Neural progenitor cell (in vitro differentiated cells): ENCODE measurements around the gene ABCG5. TPM values are rescaled to one million over a fixed set of nuclear protein-coding genes. Genes with fewer than 3 reads are reported as not detected.

Source experiments
- DNase-seq: peaks from one replicate; pipeline ENCODE4 v3.0.0-alpha.2; 2016; ENCODE audit warnings: low spot score
- H2AFZ ChIP-seq: fragments of 200-600 bp; sonication (generic); replicated peaks from 2 replicates; pipeline ENCODE4 v1.6.1; 2016; ENCODE audit warnings: antibody characterized with exemption
- H3F3A ChIP-seq: fragments of 200-600 bp; sonication (generic); 2 replicates; pipeline ENCODE4 v1.6.1; 2016; ENCODE audit warnings: antibody characterized with exemption, low read depth
- H3K27ac ChIP-seq: fragments of 200-600 bp; sonication (generic); 2 replicates; pipeline ENCODE4 v1.5.1; 2016; ENCODE audit warnings: mild to moderate bottlenecking
- H3K27me3 ChIP-seq: fragments of 200-600 bp; sonication (generic); 2 replicates; pipeline ENCODE4 v1.6.1; 2016; ENCODE audit warnings: mild to moderate bottlenecking, moderate library complexity
- H3K36me3 ChIP-seq: fragments of 200-600 bp; sonication (generic); 2 replicates; pipeline ENCODE4 v1.5.1; 2016
- H3K4me1 ChIP-seq: fragments of 200-600 bp; sonication (generic); 2 replicates; pipeline ENCODE4 v1.6.1; 2016; ENCODE audit warnings: mixed run types
- H3K4me2 ChIP-seq: fragments of 200-600 bp; sonication (generic); 2 replicates; pipeline ENCODE4 v1.6.1; 2016
- H3K4me3 ChIP-seq: fragments of 200-600 bp; sonication (generic); 2 replicates; pipeline ENCODE4 v1.5.1; 2016
- H3K79me2 ChIP-seq: fragments of 200-600 bp; sonication (generic); 2 replicates; pipeline ENCODE4 v1.6.1; 2016; ENCODE audit warnings: low read depth
- H3K9ac ChIP-seq: fragments of 200-600 bp; sonication (generic); 2 replicates; pipeline ENCODE4 v1.6.1; 2016
- H3K9me3 ChIP-seq: fragments of 200-600 bp; sonication (generic); 2 replicates; pipeline ENCODE4 v1.5.1; 2016; ENCODE audit warnings: low read depth
- H4K20me1 ChIP-seq: fragments of 200-600 bp; sonication (generic); 2 replicates; pipeline ENCODE4 v1.6.1; 2016; ENCODE audit warnings: low read depth
- H3K27ac Mint-ChIP-seq: 3 replicates; pipeline ENCODE4 v1.8.0; 2021; ENCODE audit warnings: mixed read lengths
- H3K27me3 Mint-ChIP-seq: 2 replicates; pipeline ENCODE4 v1.8.0; 2022; ENCODE audit warnings: low read depth, mild to moderate bottlenecking, inconsistent platforms, moderate library complexity, mixed read lengths; ENCODE audit not compliant: insufficient read depth
- H3K36me3 Mint-ChIP-seq: 3 replicates; pipeline ENCODE4 v1.8.0; 2021; ENCODE audit warnings: mixed read lengths
- H3K4me1 Mint-ChIP-seq: 3 replicates; pipeline ENCODE4 v1.8.0; 2021; ENCODE audit warnings: mixed read lengths
- H3K4me3 Mint-ChIP-seq: 3 replicates; pipeline ENCODE4 v1.8.0; 2021; ENCODE audit warnings: mild to moderate bottlenecking, moderate library complexity, mixed read lengths
- H3K9me3 Mint-ChIP-seq: 3 replicates; pipeline ENCODE4 v1.8.0; 2020; ENCODE audit warnings: mixed read lengths
- CTCF ChIP-seq: fragments of 200-600 bp; sonication (generic); IDR thresholded peaks from 2 replicates; pipeline ENCODE4 v1.5.1; 2017; ENCODE audit warnings: antibody characterized with exemption, mild to moderate bottlenecking
- EZH2 ChIP-seq: fragments of 200-600 bp; sonication (generic); IDR thresholded peaks from 2 replicates; pipeline ENCODE4 v1.6.1; 2017; ENCODE audit warnings: antibody characterized with exemption, mild to moderate bottlenecking, moderate library complexity
- EZH2phosphoT487 ChIP-seq: fragments of 200-600 bp; sonication (generic); IDR thresholded peaks from 2 replicates; pipeline ENCODE4 v1.6.1; 2017; ENCODE audit warnings: antibody characterized with exemption
- total RNA-seq: library from RNA; depleted of rRNA; stranded (reverse); fragments of >200 nt; gene quantifications from 2 replicates; pipeline ENCODE4 v1.2.3, GENCODE V29; 2015; ENCODE audit warnings: low replicate concordance

ABCG5 gene
- total RNA-seq, 1 donor from 2014 or later = not detected

GRCh38 chr2:43842866-43843226 lies 4.2 kb upstream of the ABCG5 start:
- H3F3A ChIP-seq = no peaks in the 10 kb centered on the region
- H3K9ac ChIP-seq = no peak overlapping the region
- no peaks in the 10 kb centered on the region for H3K36me3 ChIP-seq
- Mint-ChIP-seq H3K27ac (no peak overlapping the region), H3K36me3 (no peaks in the 10 kb centered on the region), H3K27me3 (no peaks in the 10 kb centered on the region), H3K9me3 (no peaks in the 10 kb centered on the region), H3K4me3 (no peak overlapping the region), H3K4me1 (peaks cover 10% of the 10 kb centered on the region)
- H3K27ac ChIP-seq = no peak overlapping the region
- H4K20me1 ChIP-seq = no peaks in the 10 kb centered on the region
- no peaks in the 10 kb centered on the region for H3K4me1 ChIP-seq
- DNase-seq = no peak
- no peak overlapping the region for H2AFZ ChIP-seq
- no peak overlapping the region for H3K4me2 ChIP-seq
- H3K9me3 ChIP-seq = no peaks in the 10 kb centered on the region
- no peak overlapping the region for H3K4me3 ChIP-seq
- no peaks in the 10 kb centered on the region for H3K27me3 ChIP-seq
- H3K79me2 ChIP-seq = no peaks in the 10 kb centered on the region
- TF ChIP-seq EZH2 = no peak
- no peak for TF ChIP-seq EZH2phosphoT487
- TF ChIP-seq CTCF = no peak

- no peaks in the 10 kb centered on the region for H3K27me3 ChIP-seq
- no peaks in the 10 kb centered on the region for H3K4me1 ChIP-seq
- H3F3A ChIP-seq = no peaks in the 10 kb centered on the region
- H3K36me3 Mint-ChIP-seq = no peaks in the 10 kb centered on the region
- no peak overlapping the region for H3K9ac ChIP-seq
- no peak overlapping the region for H3K4me3 Mint-ChIP-seq
- no peaks in the 10 kb centered on the region for H3K9me3 ChIP-seq
- no peaks in the 10 kb centered on the region for H3K27me3 Mint-ChIP-seq
- H3K4me3 ChIP-seq = no peak overlapping the region
- H3K79me2 ChIP-seq = no peaks in the 10 kb centered on the region
- no peak overlapping the region for H3K27ac Mint-ChIP-seq
- no peak overlapping the region for H3K4me2 ChIP-seq
- no peak for DNase-seq
- TF ChIP-seq EZH2phosphoT487 (no peak), CTCF (no peak), EZH2 (no peak)
- no peaks in the 10 kb centered on the region for H3K36me3 ChIP-seq
- H3K4me1 Mint-ChIP-seq = peaks cover 10% of the 10 kb centered on the region
- H3K9me3 Mint-ChIP-seq = no peaks in the 10 kb centered on the region
- H3K27ac ChIP-seq = no peak overlapping the region
- no peaks in the 10 kb centered on the region for H4K20me1 ChIP-seq
- H2AFZ ChIP-seq = no peak overlapping the region
These were observed 3.6 kb upstream of the ABCG5 start for GRCh38 chr2:43841949-43842865.

GRCh38 chr2:43840965-43841364 lies 2.3 kb upstream of the ABCG5 start:
- Mint-ChIP-seq H3K36me3 (no peaks in the 10 kb centered on the region), H3K27me3 (no peaks in the 10 kb centered on the region), H3K27ac (no peak overlapping the region), H3K9me3 (no peaks in the 10 kb centered on the region), H3K4me3 (no peak overlapping the region), H3K4me1 (peaks cover 10% of the 10 kb centered on the region)
- no peaks in the 10 kb centered on the region for H3K36me3 ChIP-seq
- H3K27ac ChIP-seq = no peak overlapping the region
- no peaks in the 10 kb centered on the region for H3K79me2 ChIP-seq
- no peaks in the 10 kb centered on the region for H3K27me3 ChIP-seq
- DNase-seq = no peak
- H3K4me1 ChIP-seq = no peaks in the 10 kb centered on the region
- TF ChIP-seq EZH2 (no peak), EZH2phosphoT487 (no peak), CTCF (no peak)
- H4K20me1 ChIP-seq = no peaks in the 10 kb centered on the region
- H3K9ac ChIP-seq = no peak overlapping the region
- no peaks in the 10 kb centered on the region for H3K9me3 ChIP-seq
- H2AFZ ChIP-seq = no peak overlapping the region
- no peak overlapping the region for H3K4me3 ChIP-seq
- H3K4me2 ChIP-seq = no peak overlapping the region
- H3F3A ChIP-seq = no peaks in the 10 kb centered on the region
